GM12878 (cell line): Measurements from ENCODE around the gene PTPN22. TPM values are rescaled to one million over a fixed set of nuclear protein-coding genes. Genes with fewer than 3 reads are reported as not detected.

ENCODE experiments used
- CHD2 ChIP-seq: IDR thresholded peaks from 2 replicates; pipeline ENCODE4 v1.6.1; 2011; ENCODE audit warnings: low read depth, low read length, improper control_type of control experiment, borderline replicate concordance
- CREB1 ChIP-seq: IDR thresholded peaks from 2 replicates; pipeline ENCODE4 v1.6.1; 2012; ENCODE audit warnings: low read depth, mild to moderate bottlenecking, inconsistent platforms
- FOXM1 ChIP-seq: IDR thresholded peaks from 2 replicates; pipeline ENCODE4 v1.6.1; 2012; ENCODE audit warnings: low read depth, mild to moderate bottlenecking, inconsistent platforms, low read length, moderate library complexity
- HCFC1 ChIP-seq: fragments of 150-350 bp; IDR thresholded peaks from 2 replicates; pipeline ENCODE4 v1.6.1; 2014; ENCODE audit warnings: low read length
- IRF4 ChIP-seq: IDR thresholded peaks from 2 replicates; pipeline ENCODE4 v1.6.1; 2011; ENCODE audit warnings: low read depth, low read length
- MYC ChIP-seq: IDR thresholded peaks from 2 replicates; pipeline ENCODE4 v1.6.1; 2011; ENCODE audit warnings: mild to moderate bottlenecking, low read length, moderate library complexity, inconsistent platforms; ENCODE audit not compliant: insufficient read depth, insufficient replicate concordance, insufficient read length, severe bottlenecking
- POU2F2 ChIP-seq: IDR thresholded peaks from 3 replicates; pipeline ENCODE4 v1.6.1; 2011; ENCODE audit warnings: low read depth, mild to moderate bottlenecking, low read length, borderline replicate concordance
- RB1 ChIP-seq: fragments of 450-650 bp; formaldehyde crosslinking; IDR thresholded peaks from 2 replicates; pipeline ENCODE4 v1.6.1; 2017; ENCODE audit warnings: mild to moderate bottlenecking, borderline replicate concordance
- RCOR1 ChIP-seq: conservative IDR thresholded peaks from 2 replicates; pipeline ENCODE4 v1.6.1; 2012; ENCODE audit warnings: low read depth, low read length, improper control_type of control experiment
- RUNX3 ChIP-seq: IDR thresholded peaks from 2 replicates; pipeline ENCODE4 v1.6.1; 2012; ENCODE audit warnings: low read length, inconsistent platforms
- SMC3 ChIP-seq: IDR thresholded peaks from 2 replicates; pipeline ENCODE4 v1.6.1; 2011; ENCODE audit warnings: low read length, improper control_type of control experiment, borderline replicate concordance
- SPI1 ChIP-seq: IDR thresholded peaks from 2 replicates; pipeline ENCODE4 v1.6.1; 2011; ENCODE audit warnings: low read depth, mild to moderate bottlenecking, low read length, moderate library complexity, borderline replicate concordance; ENCODE audit not compliant: insufficient read depth
- polyA plus RNA-seq, 11 experiments: library from polyadenylated mRNA; depleted of rRNA in 4 of 11; unstranded in 6 of 11; stranded (reverse) in 5 of 11; fragments of >200 nt; fragmentation: Nextera tagmentation in 4 of 11; fragmentation: Illumina TruSeq in 1 of 11; extraction: Ambion mirVana in 4 of 11; extraction: Trizol in 1 of 11; gene quantifications; 1 replicate in 1 of 11; 2 replicates in 10 of 11; pipeline versions ENCODE4 v1.2.1 to v1.2.3, GENCODE V29; 2011 to 2016; ENCODE audit warnings: inconsistent platforms in 2 of 11, missing spikeins in 2 of 11, low read depth in 1 of 11
- total RNA-seq, 4 experiments: library from RNA; depleted of rRNA in 3 of 4; stranded (reverse); fragments of >200 nt in 3 of 4; fragmentation: Illumina TruSeq in 1 of 4; extraction: Trizol in 1 of 4; gene quantifications; 2 replicates each; pipeline versions ENCODE4 v1.2.1 to v1.2.3, GENCODE V29; 2013 to 2021
- TF ChIP-seq, protein P1 (sequence below): fragments of 450-650 bp; IDR thresholded peaks from 2 replicates; pipeline ENCODE4 v1.6.1; 2017; ENCODE audit warnings: mild to moderate bottlenecking, low read depth, inconsistent platforms; ENCODE audit not compliant: poor library complexity, severe bottlenecking
- TF ChIP-seq, protein P2 (sequence below): IDR thresholded peaks from 2 replicates; pipeline ENCODE4 v1.6.1; 2011; ENCODE audit warnings: low read depth, mild to moderate bottlenecking, low read length, moderate library complexity, borderline replicate concordance; ENCODE audit errors: extremely low read depth
- TF ChIP-seq, protein P3 (sequence below): fragments of 450-650 bp; IDR thresholded peaks from 2 replicates; pipeline ENCODE4 v1.6.1; 2016; ENCODE audit warnings: mild to moderate bottlenecking, moderate library complexity, borderline replicate concordance
- TF ChIP-seq, protein P4 (sequence below): IDR thresholded peaks from 2 replicates; pipeline ENCODE4 v1.6.1; 2011; ENCODE audit warnings: borderline replicate concordance, low read depth, mild to moderate bottlenecking, moderate library complexity, mixed read lengths, low read length; ENCODE audit not compliant: insufficient read depth; ENCODE audit errors: extremely low read length

PTPN22 gene
- total and polyA plus RNA-seq, 10 of the 15 experiments (the other 5 are each of a cell fraction or from before 2014, with no cell fraction given), result 22.8 to 65.1 (median 44.9) TPM

DNA sequence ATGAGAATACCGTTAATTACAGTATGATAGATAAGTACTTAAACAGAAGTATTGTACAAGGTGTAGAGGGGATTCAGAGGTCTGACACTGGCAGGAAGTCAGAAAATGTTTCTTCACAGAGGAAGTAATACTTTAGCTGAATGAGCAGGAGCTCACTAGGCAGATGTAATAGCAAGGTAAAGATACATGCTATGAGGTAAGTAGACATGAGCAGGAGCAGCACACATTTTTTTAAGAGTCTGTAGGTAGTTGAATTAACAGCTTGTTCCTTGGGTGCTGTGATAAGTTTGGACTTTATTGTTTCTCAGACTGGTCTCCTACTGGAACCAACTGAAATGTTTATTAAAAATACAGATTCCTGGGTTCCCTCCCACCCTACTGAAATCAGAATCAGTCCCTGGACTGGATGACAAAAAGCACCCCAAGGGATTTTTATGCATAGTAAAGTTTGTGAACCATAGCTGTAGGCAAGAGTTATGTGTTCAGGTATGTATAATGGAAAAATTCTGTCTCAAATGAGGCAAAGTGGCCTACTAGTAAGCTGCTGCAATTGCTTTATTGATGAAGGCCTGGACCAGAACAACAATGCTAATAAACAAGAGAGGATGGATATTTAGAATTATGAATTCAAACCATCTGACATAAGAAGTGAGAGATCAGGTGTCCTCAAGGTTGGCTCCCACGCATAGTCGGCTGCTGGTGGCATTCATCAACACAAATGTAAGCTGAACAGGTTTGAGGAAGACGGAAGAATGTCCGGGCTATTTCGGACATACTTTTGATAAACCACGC is 32.2 kb upstream of the PTPN22 start (continued):
- no peak for TF ChIP-seq RCOR1
- TF ChIP-seq, protein P1, sequence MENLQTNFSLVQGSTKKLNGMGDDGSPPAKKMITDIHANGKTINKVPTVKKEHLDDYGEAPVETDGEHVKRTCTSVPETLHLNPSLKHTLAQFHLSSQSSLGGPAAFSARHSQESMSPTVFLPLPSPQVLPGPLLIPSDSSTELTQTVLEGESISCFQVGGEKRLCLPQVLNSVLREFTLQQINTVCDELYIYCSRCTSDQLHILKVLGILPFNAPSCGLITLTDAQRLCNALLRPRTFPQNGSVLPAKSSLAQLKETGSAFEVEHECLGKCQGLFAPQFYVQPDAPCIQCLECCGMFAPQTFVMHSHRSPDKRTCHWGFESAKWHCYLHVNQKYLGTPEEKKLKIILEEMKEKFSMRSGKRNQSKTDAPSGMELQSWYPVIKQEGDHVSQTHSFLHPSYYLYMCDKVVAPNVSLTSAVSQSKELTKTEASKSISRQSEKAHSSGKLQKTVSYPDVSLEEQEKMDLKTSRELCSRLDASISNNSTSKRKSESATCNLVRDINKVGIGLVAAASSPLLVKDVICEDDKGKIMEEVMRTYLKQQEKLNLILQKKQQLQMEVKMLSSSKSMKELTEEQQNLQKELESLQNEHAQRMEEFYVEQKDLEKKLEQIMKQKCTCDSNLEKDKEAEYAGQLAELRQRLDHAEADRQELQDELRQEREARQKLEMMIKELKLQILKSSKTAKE, result peak; percentile 36
- no peak for TF ChIP-seq RUNX3
- no peak for TF ChIP-seq IRF4
- TF ChIP-seq, protein P2, sequence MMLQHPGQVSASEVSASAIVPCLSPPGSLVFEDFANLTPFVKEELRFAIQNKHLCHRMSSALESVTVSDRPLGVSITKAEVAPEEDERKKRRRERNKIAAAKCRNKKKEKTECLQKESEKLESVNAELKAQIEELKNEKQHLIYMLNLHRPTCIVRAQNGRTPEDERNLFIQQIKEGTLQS, result peak; percentile 43; the same call in 1 of the 2 replicates
- TF ChIP-seq SMC3, result no peak
- TF ChIP-seq CREB1, result 0 out of 2 replicates have a peak, but pooled peaks have one; percentile 29
- TF ChIP-seq, protein P3, sequence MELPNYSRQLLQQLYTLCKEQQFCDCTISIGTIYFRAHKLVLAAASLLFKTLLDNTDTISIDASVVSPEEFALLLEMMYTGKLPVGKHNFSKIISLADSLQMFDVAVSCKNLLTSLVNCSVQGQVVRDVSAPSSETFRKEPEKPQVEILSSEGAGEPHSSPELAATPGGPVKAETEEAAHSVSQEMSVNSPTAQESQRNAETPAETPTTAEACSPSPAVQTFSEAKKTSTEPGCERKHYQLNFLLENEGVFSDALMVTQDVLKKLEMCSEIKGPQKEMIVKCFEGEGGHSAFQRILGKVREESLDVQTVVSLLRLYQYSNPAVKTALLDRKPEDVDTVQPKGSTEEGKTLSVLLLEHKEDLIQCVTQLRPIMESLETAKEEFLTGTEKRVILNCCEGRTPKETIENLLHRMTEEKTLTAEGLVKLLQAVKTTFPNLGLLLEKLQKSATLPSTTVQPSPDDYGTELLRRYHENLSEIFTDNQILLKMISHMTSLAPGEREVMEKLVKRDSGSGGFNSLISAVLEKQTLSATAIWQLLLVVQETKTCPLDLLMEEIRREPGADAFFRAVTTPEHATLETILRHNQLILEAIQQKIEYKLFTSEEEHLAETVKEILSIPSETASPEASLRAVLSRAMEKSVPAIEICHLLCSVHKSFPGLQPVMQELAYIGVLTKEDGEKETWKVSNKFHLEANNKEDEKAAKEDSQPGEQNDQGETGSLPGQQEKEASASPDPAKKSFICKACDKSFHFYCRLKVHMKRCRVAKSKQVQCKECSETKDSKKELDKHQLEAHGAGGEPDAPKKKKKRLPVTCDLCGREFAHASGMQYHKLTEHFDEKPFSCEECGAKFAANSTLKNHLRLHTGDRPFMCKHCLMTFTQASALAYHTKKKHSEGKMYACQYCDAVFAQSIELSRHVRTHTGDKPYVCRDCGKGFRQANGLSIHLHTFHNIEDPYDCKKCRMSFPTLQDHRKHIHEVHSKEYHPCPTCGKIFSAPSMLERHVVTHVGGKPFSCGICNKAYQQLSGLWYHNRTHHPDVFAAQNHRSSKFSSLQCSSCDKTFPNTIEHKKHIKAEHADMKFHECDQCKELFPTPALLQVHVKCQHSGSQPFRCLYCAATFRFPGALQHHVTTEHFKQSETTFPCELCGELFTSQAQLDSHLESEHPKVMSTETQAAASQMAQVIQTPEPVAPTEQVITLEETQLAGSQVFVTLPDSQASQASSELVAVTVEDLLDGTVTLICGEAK, result no peak
- no peak for TF ChIP-seq RB1
- TF ChIP-seq, protein P4, sequence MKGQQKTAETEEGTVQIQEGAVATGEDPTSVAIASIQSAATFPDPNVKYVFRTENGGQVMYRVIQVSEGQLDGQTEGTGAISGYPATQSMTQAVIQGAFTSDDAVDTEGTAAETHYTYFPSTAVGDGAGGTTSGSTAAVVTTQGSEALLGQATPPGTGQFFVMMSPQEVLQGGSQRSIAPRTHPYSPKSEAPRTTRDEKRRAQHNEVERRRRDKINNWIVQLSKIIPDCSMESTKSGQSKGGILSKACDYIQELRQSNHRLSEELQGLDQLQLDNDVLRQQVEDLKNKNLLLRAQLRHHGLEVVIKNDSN, result no peak
- no peak for TF ChIP-seq MYC
- TF ChIP-seq FOXM1, result no peak
- no peak for TF ChIP-seq POU2F2
- no peak for TF ChIP-seq HCFC1
- no peak for TF ChIP-seq CHD2
- TF ChIP-seq SPI1, result peak; percentile 35; the same call in 1 of the 2 replicates
